ENCODE results near the gene COIL.
A peak's percentile ranks its signal among the peaks of the same experiment; 100 is the strongest.

Gene COIL

DNA sequence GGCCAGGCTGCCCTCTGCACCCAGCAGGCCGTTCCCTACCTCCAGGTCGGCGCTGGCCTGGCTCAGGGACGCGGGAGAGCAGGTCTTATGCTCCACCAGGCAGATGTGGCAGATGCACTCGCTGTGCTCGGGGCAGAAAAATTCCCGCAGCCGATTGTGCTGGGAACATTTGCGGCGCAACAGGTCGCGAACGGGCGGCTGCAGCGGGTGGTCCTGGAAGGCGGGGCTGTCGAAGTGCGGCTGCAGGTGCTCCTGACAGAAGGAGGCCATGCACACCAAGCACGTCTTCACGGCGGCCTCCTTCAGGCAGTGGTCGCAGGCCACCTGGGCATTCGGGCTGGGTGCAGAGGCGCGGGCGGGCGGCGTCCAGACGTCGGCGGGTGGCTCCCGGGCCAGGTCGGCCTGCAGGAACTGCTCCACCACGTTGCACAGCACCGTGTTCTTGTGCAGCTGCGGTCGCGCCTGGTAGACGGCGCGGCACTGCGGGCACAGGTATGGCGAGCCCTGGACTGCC, 47.4 kb downstream of the COIL start:
- Histone ChIP-seq H3K9me3 (ENCODE audit: control insufficient read depth, low read depth, low read length) (no peaks in the 10 kb centered on the region), H3K9ac (ENCODE audit: low read length) (peak overlapping the region; percentile 70), H3K4me3 (ENCODE audit: low read length) (peak overlapping the region; percentile 84), H3K4me1 (ENCODE audit: control insufficient read depth, low read depth, low read length) (peaks cover 6% of the 10 kb centered on the region), H3K27me3 (ENCODE audit: control insufficient read depth, insufficient read depth, low read length) (peaks cover 36% of the 10 kb centered on the region), H3K36me3 (ENCODE audit: control insufficient read depth, low read depth, low read length) (no peaks in the 10 kb centered on the region), H3K27ac (ENCODE audit: low read length) (no peak overlapping the region)

DNA sequence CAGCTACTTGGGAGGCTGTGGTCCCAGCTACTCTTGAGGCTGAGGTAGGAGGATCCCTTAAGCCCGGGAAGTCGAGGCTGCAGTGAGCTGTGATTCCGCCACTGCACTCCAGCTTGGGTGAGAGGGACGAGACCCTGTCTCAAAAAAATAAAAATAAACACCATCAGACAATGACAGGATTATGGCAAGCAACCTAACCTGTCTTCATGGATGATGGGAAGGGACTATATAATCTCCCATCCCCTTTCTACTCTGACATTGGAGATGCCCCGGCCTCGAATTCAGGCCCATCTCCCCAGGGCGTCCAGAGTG, 47.9 kb downstream of the COIL start:
- peaks cover 4% of the 10 kb centered on the region for H3K36me3 ChIP-seq (ENCODE audit: control insufficient read depth, low read depth, low read length)
- no peaks in the 10 kb centered on the region for H3K9me3 ChIP-seq (ENCODE audit: control insufficient read depth, low read depth, low read length)
- H3K27ac ChIP-seq (ENCODE audit: low read length) = no peak overlapping the region
- H3K4me1 ChIP-seq (ENCODE audit: control insufficient read depth, low read depth, low read length) = peaks cover 6% of the 10 kb centered on the region
- H3K4me3 ChIP-seq (ENCODE audit: low read length) = peak overlapping the region; percentile 84
- peaks cover 36% of the 10 kb centered on the region for H3K27me3 ChIP-seq (ENCODE audit: control insufficient read depth, insufficient read depth, low read length)
- no peak overlapping the region for H3K9ac ChIP-seq (ENCODE audit: low read length)

DNA sequence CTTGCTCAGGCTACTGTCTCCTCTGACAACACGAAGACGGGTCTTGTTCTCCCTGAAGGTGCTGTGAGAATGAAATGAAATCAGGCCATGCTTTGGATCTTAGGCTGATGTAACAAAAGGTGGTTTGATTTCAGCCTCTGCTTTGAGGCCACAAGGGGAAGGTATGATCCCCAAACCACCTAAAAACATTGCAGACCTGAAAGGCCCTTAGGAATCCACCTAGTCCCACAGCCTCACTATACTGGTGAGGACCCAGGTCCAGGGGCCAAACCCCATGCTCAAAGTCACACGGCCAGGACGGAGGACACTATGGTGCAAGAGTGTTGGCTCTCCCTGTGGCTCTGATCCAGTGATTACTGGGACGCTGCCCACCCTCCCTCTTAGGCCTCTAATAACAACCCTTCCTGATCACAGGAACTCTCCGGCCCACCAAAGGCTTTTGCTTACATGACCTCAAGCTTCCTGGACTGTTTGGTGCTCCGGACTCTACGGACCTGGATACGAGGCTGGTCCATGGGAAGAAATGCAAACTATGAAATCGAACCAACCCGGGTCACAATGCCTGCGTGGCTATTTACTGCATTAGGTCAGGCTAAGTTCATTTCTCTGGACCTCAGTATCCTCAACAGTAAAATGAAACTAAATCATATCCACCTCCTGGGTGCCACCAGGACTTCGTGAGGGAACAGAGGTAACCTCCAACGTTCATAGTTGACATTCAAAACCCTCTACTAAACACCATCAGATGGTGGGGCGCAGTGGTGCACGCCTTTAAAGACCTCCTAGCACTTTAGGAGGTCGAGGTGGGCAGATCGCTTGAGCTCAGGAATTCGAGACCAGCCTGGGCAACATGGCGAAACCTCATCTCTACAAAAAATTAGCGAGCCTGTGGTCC, 48.5 kb downstream of the COIL start:
- Histone ChIP-seq H3K4me1 (ENCODE audit: control insufficient read depth, low read depth, low read length) (peaks cover 6% of the 10 kb centered on the region), H3K4me3 (ENCODE audit: low read length) (peak overlapping the region; percentile 84), H3K36me3 (ENCODE audit: control insufficient read depth, low read depth, low read length) (peaks cover 10% of the 10 kb centered on the region), H3K9me3 (ENCODE audit: control insufficient read depth, low read depth, low read length) (no peaks in the 10 kb centered on the region), H3K27me3 (ENCODE audit: control insufficient read depth, insufficient read depth, low read length) (peaks cover 36% of the 10 kb centered on the region), H3K9ac (ENCODE audit: low read length) (no peak overlapping the region), H3K27ac (ENCODE audit: low read length) (no peak overlapping the region)

DNA sequence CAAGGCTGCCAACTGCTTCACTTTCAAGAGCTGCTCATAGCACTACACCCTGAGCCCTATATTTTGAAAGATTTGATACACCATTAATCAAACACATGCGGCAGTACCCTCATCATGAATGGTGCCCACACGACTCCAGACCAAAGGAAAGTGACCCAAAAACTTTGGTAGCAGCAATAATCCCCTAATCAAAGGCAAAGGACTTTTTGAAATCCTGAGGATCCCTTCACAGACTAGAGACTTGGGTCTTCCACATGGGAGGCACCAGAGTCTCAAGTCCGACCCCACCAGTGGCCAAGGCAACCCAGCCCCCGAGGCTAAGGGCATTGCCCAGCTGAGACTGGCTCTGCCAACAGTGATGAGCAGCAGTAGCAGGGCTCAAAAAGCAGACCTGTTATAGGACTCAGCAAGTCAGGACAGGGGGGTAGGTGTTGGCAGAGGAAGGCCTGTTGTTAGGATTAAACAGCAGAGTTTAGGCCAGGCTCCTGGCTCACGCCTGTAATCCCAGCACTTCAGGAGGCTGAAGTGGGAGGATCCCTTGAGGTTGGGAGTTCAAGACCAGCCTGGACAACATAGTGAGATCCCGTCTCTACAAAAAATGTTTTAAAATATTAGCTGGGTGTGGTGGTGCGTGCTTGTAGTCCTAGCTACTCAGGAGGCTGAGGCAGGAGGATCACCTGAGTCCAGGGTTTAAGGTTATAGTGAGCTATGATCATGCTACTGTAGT, 50.2 kb downstream of the COIL start:
- Histone ChIP-seq H3K27ac (ENCODE audit: low read length) (no peak overlapping the region), H3K4me3 (ENCODE audit: low read length) (no peak overlapping the region), H3K9me3 (ENCODE audit: control insufficient read depth, low read depth, low read length) (no peaks in the 10 kb centered on the region), H3K27me3 (ENCODE audit: control insufficient read depth, insufficient read depth, low read length) (peaks cover 29% of the 10 kb centered on the region), H3K4me1 (ENCODE audit: control insufficient read depth, low read depth, low read length) (peaks cover 6% of the 10 kb centered on the region), H3K9ac (ENCODE audit: low read length) (no peak overlapping the region), H3K36me3 (ENCODE audit: control insufficient read depth, low read depth, low read length) (peaks cover 20% of the 10 kb centered on the region)

DNA sequence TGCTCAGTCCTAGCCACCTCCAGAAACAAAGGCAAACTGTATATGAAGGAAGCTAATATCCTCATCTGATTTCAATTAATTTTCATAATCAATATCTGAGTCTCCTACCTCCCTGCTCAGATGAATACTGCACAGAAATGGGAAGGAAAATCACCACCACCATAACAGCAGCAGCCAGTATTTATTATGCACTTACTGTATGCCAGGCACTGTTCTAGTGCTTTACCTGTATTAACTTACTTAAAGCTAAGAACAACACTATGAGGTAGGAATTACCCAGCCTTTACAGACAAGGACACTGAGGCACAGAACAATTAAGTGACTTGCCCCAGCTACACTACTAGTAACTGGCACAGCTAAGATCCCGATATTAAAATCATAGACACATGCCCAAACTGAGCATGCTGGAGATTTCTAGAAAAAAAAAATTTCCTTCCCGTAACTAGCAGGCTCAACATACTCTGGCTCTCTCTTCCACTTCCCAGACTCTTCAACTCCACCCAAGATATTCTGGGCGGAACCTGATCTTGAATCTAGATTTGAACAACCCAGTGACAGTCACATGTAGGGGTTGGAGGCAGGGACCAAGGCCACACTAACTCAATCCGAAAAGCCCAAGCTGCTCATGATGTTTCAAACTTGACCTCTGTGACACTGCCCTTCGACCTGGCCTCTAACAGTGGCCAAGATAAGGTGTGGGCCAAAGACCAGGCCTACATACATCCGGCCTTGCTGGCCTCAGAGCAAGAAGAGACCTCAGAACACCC, 50.9 kb downstream of the COIL start:
- H3K4me1 ChIP-seq (ENCODE audit: control insufficient read depth, low read depth, low read length) = peaks cover 5% of the 10 kb centered on the region
- no peak overlapping the region for H3K27ac ChIP-seq (ENCODE audit: low read length)
- no peaks in the 10 kb centered on the region for H3K9me3 ChIP-seq (ENCODE audit: control insufficient read depth, low read depth, low read length)
- H3K36me3 ChIP-seq (ENCODE audit: control insufficient read depth, low read depth, low read length) = peaks cover 20% of the 10 kb centered on the region
- H3K27me3 ChIP-seq (ENCODE audit: control insufficient read depth, insufficient read depth, low read length) = peaks cover 21% of the 10 kb centered on the region
- H3K4me3 ChIP-seq (ENCODE audit: low read length) = no peak overlapping the region
- no peak overlapping the region for H3K9ac ChIP-seq (ENCODE audit: low read length)

DNA sequence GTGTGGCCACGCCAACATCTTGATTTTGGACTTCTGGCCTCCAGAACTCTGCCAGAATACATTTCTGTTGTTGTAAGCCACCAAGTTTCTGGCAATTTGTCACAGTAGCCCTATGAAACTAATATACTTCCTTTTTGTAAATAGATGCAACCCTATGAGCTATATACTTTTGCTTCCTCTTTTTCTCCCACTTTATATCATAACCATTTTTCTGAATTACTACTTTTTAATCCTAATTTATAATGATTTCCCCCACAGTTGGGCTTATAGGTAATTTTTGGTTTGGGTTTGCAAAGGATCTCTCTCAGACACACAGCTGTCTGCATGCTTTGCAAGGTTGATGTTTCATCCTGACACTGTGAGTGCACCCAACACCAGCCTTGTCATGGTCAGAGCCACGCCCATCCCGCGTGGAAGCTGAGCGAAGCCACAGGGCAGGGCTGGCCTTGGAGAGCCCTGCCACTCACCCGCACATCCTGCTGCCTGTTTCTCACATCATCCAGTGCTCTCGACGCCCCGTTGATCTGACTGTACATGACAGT, 52.8 kb downstream of the COIL start:
- Histone ChIP-seq H3K27ac (ENCODE audit: low read length) (no peak overlapping the region), H3K36me3 (ENCODE audit: control insufficient read depth, low read depth, low read length) (peaks cover 35% of the 10 kb centered on the region), H3K4me1 (ENCODE audit: control insufficient read depth, low read depth, low read length) (peaks cover 3% of the 10 kb centered on the region), H3K9ac (ENCODE audit: low read length) (no peak overlapping the region), H3K27me3 (ENCODE audit: control insufficient read depth, insufficient read depth, low read length) (peaks cover 9% of the 10 kb centered on the region), H3K4me3 (ENCODE audit: low read length) (no peak overlapping the region), H3K9me3 (ENCODE audit: control insufficient read depth, low read depth, low read length) (no peaks in the 10 kb centered on the region)

DNA sequence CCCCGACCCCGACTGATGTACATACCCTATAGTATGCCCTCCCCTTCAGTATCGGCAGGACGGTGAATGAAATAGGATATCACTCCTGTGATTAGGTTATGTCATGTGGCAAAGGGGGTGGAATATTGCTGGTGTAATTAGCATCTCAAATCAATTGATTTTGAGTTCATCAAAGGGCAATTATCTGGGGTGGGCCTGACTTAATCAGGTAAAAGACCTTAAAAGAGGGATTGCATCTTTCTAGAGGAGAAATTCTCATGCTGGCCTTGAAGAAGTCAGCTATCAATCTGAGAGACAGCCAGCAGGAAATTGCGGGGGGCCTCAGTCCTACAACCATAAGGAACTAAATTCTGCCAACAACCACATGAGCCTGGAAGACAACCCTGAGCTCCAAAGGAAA, 57.3 kb downstream of the COIL start:
- peaks cover 51% of the 10 kb centered on the region for H3K36me3 ChIP-seq (ENCODE audit: control insufficient read depth, low read depth, low read length)
- no peak overlapping the region for H3K9ac ChIP-seq (ENCODE audit: low read length)
- H3K4me1 ChIP-seq (ENCODE audit: control insufficient read depth, low read depth, low read length) = no peaks in the 10 kb centered on the region
- no peak overlapping the region for H3K4me3 ChIP-seq (ENCODE audit: low read length)
- H3K27me3 ChIP-seq (ENCODE audit: control insufficient read depth, insufficient read depth, low read length) = no peaks in the 10 kb centered on the region
- H3K27ac ChIP-seq (ENCODE audit: low read length) = no peak overlapping the region
- no peaks in the 10 kb centered on the region for H3K9me3 ChIP-seq (ENCODE audit: control insufficient read depth, low read depth, low read length)

DNA sequence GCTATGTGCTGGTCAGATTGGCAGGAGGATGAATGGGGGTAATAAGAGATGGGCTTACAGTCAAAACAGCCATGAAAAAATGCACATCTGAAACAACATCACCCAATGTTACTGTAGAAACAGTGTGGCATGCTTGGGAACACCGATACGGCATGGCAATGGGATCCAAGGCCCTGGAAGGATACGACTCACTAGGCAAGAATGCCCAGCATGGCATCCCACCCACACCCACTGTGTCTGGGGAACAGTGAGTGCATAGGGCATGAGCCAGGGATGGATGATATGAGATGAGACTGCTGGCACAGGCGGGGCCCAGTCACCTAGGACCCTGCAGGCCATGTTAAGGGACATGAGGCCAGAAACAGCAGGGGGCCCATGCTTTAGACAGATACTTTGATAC, 58.5 kb downstream of the COIL start:
- H3K9ac ChIP-seq (ENCODE audit: low read length) = no peak overlapping the region
- peaks cover 46% of the 10 kb centered on the region for H3K36me3 ChIP-seq (ENCODE audit: control insufficient read depth, low read depth, low read length)
- H3K4me1 ChIP-seq (ENCODE audit: control insufficient read depth, low read depth, low read length) = no peaks in the 10 kb centered on the region
- H3K27me3 ChIP-seq (ENCODE audit: control insufficient read depth, insufficient read depth, low read length) = no peaks in the 10 kb centered on the region
- H3K4me3 ChIP-seq (ENCODE audit: low read length) = no peak overlapping the region
- no peaks in the 10 kb centered on the region for H3K9me3 ChIP-seq (ENCODE audit: control insufficient read depth, low read depth, low read length)
- no peak overlapping the region for H3K27ac ChIP-seq (ENCODE audit: low read length)

DNA sequence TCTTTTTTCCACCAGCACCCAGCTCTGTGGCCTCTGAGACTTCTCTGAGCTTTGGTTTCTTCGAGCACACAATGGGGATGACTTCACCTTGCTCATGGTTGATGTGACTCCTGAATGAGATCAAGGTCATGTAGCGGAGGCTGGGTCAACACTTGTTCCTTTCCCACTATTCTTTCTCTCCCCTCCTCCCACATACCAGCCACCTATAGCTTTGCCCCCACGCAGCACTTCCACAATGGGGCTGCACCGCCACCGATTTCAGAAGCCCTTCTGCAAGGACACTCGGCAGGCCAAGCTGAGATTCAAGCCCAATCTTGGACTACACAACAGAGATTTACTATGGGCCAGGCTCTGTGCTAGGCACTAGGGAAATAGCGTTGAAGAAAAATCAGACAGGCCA, 61.4 kb downstream of the COIL start:
- Histone ChIP-seq H3K9me3 (ENCODE audit: control insufficient read depth, low read depth, low read length) (no peaks in the 10 kb centered on the region), H3K36me3 (ENCODE audit: control insufficient read depth, low read depth, low read length) (peaks cover 42% of the 10 kb centered on the region), H3K27me3 (ENCODE audit: control insufficient read depth, insufficient read depth, low read length) (no peaks in the 10 kb centered on the region), H3K27ac (ENCODE audit: low read length) (no peak overlapping the region), H3K9ac (ENCODE audit: low read length) (no peak overlapping the region), H3K4me3 (ENCODE audit: low read length) (no peak overlapping the region), H3K4me1 (ENCODE audit: control insufficient read depth, low read depth, low read length) (peaks cover 6% of the 10 kb centered on the region)

DNA sequence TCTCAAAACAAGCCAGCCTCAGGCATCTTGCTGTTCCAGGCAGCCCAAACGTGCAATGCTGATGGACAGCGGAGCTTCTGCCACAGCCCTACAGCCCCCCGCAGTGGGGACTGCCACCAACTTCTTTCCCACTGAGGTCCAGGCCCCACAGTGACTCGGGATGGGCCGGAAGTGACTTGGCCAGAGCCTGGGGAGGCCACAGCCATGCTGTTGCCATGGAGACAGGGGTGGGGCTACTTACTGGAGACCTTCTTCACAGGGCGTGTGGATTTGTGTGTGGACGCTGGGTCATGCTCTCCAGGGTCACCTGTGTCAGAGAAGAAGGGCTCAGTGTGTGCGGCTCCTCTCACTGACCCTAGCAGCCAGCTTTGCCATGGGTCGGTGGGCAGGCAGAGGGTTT, 62.0 kb downstream of the COIL start:
- peaks cover 6% of the 10 kb centered on the region for H3K4me1 ChIP-seq (ENCODE audit: control insufficient read depth, low read depth, low read length)
- H3K4me3 ChIP-seq (ENCODE audit: low read length) = no peak overlapping the region
- H3K36me3 ChIP-seq (ENCODE audit: control insufficient read depth, low read depth, low read length) = peaks cover 37% of the 10 kb centered on the region
- no peaks in the 10 kb centered on the region for H3K9me3 ChIP-seq (ENCODE audit: control insufficient read depth, low read depth, low read length)
- no peak overlapping the region for H3K9ac ChIP-seq (ENCODE audit: low read length)
- no peaks in the 10 kb centered on the region for H3K27me3 ChIP-seq (ENCODE audit: control insufficient read depth, insufficient read depth, low read length)
- H3K27ac ChIP-seq (ENCODE audit: low read length) = no peak overlapping the region
